ENCODE results near the gene SENP8. TPM values are rescaled to one million over a fixed set of nuclear protein-coding genes. Genes with fewer than 3 reads are reported as not detected.
"Not testable (repeated sequence)": the region's sequence is repeated elsewhere in the genome, so short reads cannot be mapped to it uniquely, and the experiment has no call there.

SENP8 gene
- total and polyA plus RNA-seq, 2 of the 8 experiments (the other 6 are each of a cell fraction or from before 2014, with no cell fraction given), result 4.1 to 6.0 TPM

- no peak for TF ChIP-seq NANOG (IDR thresholded peaks at IDR 0.05; ENCODE audit: insufficient read depth, low read depth, low read length, poor library complexity, severe bottlenecking)
- no peak for TF ChIP-seq BCL11A (IDR thresholded peaks at IDR 0.05; ENCODE audit: low read depth in 2 of 2, low read length in 2 of 2)
- TF ChIP-seq TAF1 (IDR thresholded peaks at IDR 0.05; ENCODE audit: low read depth, low read length), result no peak
- no peak for TF ChIP-seq POLR2A (IDR thresholded peaks at IDR 0.05; ENCODE audit: control extremely low read depth in 1 of 2, low read depth in 2 of 2, low read length in 2 of 2)
- TF ChIP-seq CBX8 (IDR thresholded peaks at IDR 0.05; ENCODE audit: borderline replicate concordance, low read depth, low read length), result no peak
- TF ChIP-seq EP300 (IDR thresholded peaks at IDR 0.05; ENCODE audit: borderline replicate concordance in 1 of 2, low read depth in 2 of 2, low read length in 2 of 2), result no peak
These were observed 52.5 kb downstream of the SENP8 start (continued) for GRCh38 chr15:72170691-72171090.

GRCh38 chr15:72171978-72172377 is 53.8 kb downstream of the SENP8 start:
- not testable (repeated sequence) for H3K18ac ChIP-seq (ENCODE audit: extremely low read depth, low read length); H3K23ac ChIP-seq (ENCODE audit: insufficient read length); FAIRE-seq; H4K8ac ChIP-seq (ENCODE audit: extremely low read depth, insufficient read depth, low read length); H2BK5ac ChIP-seq (ENCODE audit: low read depth, low read length); H3K4me2 ChIP-seq (ENCODE audit: insufficient read depth in 1 of 2, low read depth in 2 of 2, low read length in 2 of 2); H2AK5ac ChIP-seq (ENCODE audit: low read depth, low read length); H3K27me3 ChIP-seq (replicated peaks in 1 of 4; ENCODE audit: control insufficient read depth in 3 of 4, extremely low read depth in 1 of 4, insufficient read depth in 3 of 4, low read length in 3 of 4); H3K9ac ChIP-seq (replicated peaks in 1 of 4; ENCODE audit: extremely low read depth in 1 of 4, low read depth in 3 of 4, low read length in 3 of 4); H3K4me3 ChIP-seq (ENCODE audit: extremely low read depth in 1 of 4, insufficient read depth in 2 of 4, low read depth in 3 of 4, low read length in 4 of 4); H4K5ac ChIP-seq (ENCODE audit: insufficient read length, low read depth, low read length); H3K36me3 ChIP-seq (ENCODE audit: control insufficient read depth in 2 of 4, insufficient read depth in 4 of 4, low read length in 3 of 4); H4K91ac ChIP-seq (replicated peaks; ENCODE audit: insufficient read length, low read length); H2BK15ac ChIP-seq (ENCODE audit: low read length); H2BK20ac ChIP-seq (ENCODE audit: low read length); H4K20me1 ChIP-seq (replicated peaks in 1 of 2; ENCODE audit: control insufficient read depth in 1 of 2, insufficient read depth in 2 of 2, low read length in 2 of 2); H2AFZ ChIP-seq (ENCODE audit: low read length); H3K23me2 ChIP-seq (ENCODE audit: low read depth, low read length); H3K79me2 ChIP-seq (ENCODE audit: control insufficient read depth in 1 of 2, insufficient read depth in 2 of 2, low read length in 2 of 2); H3K14ac ChIP-seq (ENCODE audit: insufficient read length); DNase-seq (ENCODE audit: low read depth in 1 of 2, low spot score in 2 of 2); H2BK12ac ChIP-seq (ENCODE audit: low read depth, low read length); H2BK120ac ChIP-seq (replicated peaks; ENCODE audit: low read depth, low read length); H3K4me1 ChIP-seq (replicated peaks in 1 of 4; ENCODE audit: control insufficient read depth in 3 of 4, insufficient read depth in 4 of 4, low read length in 3 of 4); H3K4ac ChIP-seq (replicated peaks; ENCODE audit: insufficient read length, low read depth, low read length); H3K27ac ChIP-seq (ENCODE audit: low read depth, low read length); H3K9me3 ChIP-seq (ENCODE audit: insufficient read depth in 2 of 2, low read depth in 1 of 2, low read length in 1 of 2); H3K56ac ChIP-seq (replicated peaks; ENCODE audit: insufficient read length, low read depth, low read length); H3K79me1 ChIP-seq (ENCODE audit: low read depth, low read length)
- CTCF ChIA-PET (ENCODE audit: partially characterized antibody), result interaction anchor here (0.8 to 1.2 kb wide), 3 partner anchors 15 to 28 kb away, joined by 3 to 4 read pairs (median 3); no protein-coding TSS in a partner anchor
- POLR2A ChIA-PET (ENCODE audit: partially characterized antibody), result interaction anchor here (1.0 kb wide), 1 partner anchor 54 kb away, joined by 4 read pairs; the partner anchor contains the start of genes MYO9A and SENP8
- WGBS, 2 experiments (ENCODE audit: extremely low coverage in 1 of 2, insufficient coverage in 1 of 2, insufficient read length in 1 of 2, insufficient replicate concordance in 2 of 2, low coverage in 1 of 2, low lambda C conversion rate in 2 of 2, missing lambda C conversion rate in 1 of 2), result 83% methylated on average over 9 of the region's 10 CpGs; no CpG with 5 or more reads in 1 of the 2 experiments
